CD14-positive monocyte (primary cell): ENCODE data around the gene HIGD1C. TPM values are rescaled to one million over a fixed set of nuclear protein-coding genes. Genes with fewer than 3 reads are reported as not detected.

Experiments used
- DNase-seq, 3 donors: peaks; one replicate each; pipeline ENCODE4 v3.0.0-alpha.2; 2011 to 2022
- H2AFZ ChIP-seq: 2 replicates; pipeline ENCODE4 v1.6.0; 2012; ENCODE audit warnings: mild to moderate bottlenecking, low read depth, low read length, inconsistent platforms; ENCODE audit not compliant: insufficient read depth, poor library complexity, severe bottlenecking
- H3K27ac ChIP-seq, 2 donors: 1 replicate in 1 of 2; 2 replicates in 1 of 2; pipeline ENCODE4 v1.5.1; 2012 to 2013; ENCODE audit warnings: low read length in 2 of 2, control low read depth in 1 of 2, inconsistent platforms in 1 of 2, low read depth in 1 of 2, mild to moderate bottlenecking in 1 of 2
- H3K27me3 ChIP-seq, 2 donors: one replicate each; pipeline versions ENCODE4 v1.6.0 to v1.6.1; 2011 to 2013; ENCODE audit warnings: low read length in 2 of 2; ENCODE audit not compliant: control insufficient read depth in 2 of 2, insufficient read depth in 2 of 2
- H3K36me3 ChIP-seq, 2 donors: replicated peaks in 1 of 2; 1 replicate in 1 of 2; 2 replicates in 1 of 2; pipeline versions ENCODE4 v1.5.1 to v1.6.1; 2012 to 2013; ENCODE audit warnings: low read length in 2 of 2, control low read depth in 1 of 2, inconsistent platforms in 1 of 2, mild to moderate bottlenecking in 1 of 2; ENCODE audit not compliant: insufficient read depth in 2 of 2, control insufficient read depth in 1 of 2
- H3K4me1 ChIP-seq, 2 donors: 1 replicate in 1 of 2; 2 replicates in 1 of 2; pipeline versions ENCODE4 v1.5.1 to v1.6.1; 2012 to 2013; ENCODE audit warnings: low read length in 2 of 2, control low read depth in 1 of 2, inconsistent platforms in 1 of 2, mild to moderate bottlenecking in 1 of 2, moderate library complexity in 1 of 2; ENCODE audit not compliant: insufficient read depth in 2 of 2, control insufficient read depth in 1 of 2
- H3K4me2 ChIP-seq: replicated peaks from 2 replicates; pipeline ENCODE3; 2012; ENCODE audit warnings: low read length, moderate library complexity, mild to moderate bottlenecking; ENCODE audit not compliant: poor library complexity, severe bottlenecking; ENCODE audit errors: extremely low read depth
- H3K4me3 ChIP-seq, 3 experiments: fragments of 200-600 bp in 1 of 3; sonication (generic) in 1 of 3; replicated peaks in 1 of 3; 1 replicate in 2 of 3; 2 replicates in 1 of 3; pipeline ENCODE4 v1.5.1; 2011 to 2013; ENCODE audit warnings: low read length in 3 of 3, mild to moderate bottlenecking in 3 of 3, control low read depth in 2 of 3, low read depth in 2 of 3, inconsistent platforms in 1 of 3, moderate library complexity in 1 of 3
- H3K79me2 ChIP-seq: 2 replicates; pipeline ENCODE4 v1.6.0; 2012; ENCODE audit warnings: mild to moderate bottlenecking, control low read depth, inconsistent platforms, low read length, moderate library complexity; ENCODE audit not compliant: insufficient read depth
- H3K9ac ChIP-seq: 2 replicates; pipeline ENCODE4 v1.6.0; 2017; ENCODE audit warnings: low read length, mild to moderate bottlenecking; ENCODE audit not compliant: insufficient read depth, poor library complexity, severe bottlenecking
- H3K9me3 ChIP-seq, 2 donors: replicated peaks in 1 of 2; 1 replicate in 1 of 2; 2 replicates in 1 of 2; pipeline versions ENCODE4 v1.5.1 to v1.6.1; 2012 to 2013; ENCODE audit warnings: low read length in 2 of 2, control low read depth in 1 of 2; ENCODE audit not compliant: control insufficient read depth in 1 of 2, insufficient read depth in 1 of 2
- H4K20me1 ChIP-seq: 2 replicates; pipeline ENCODE4 v1.6.0; 2012; ENCODE audit warnings: mild to moderate bottlenecking, low read length, control low read depth, moderate library complexity; ENCODE audit not compliant: insufficient read depth
- H3K27ac Mint-ChIP-seq, 7 donors: one replicate each; pipeline ENCODE4 v1.8.0; 2020; ENCODE audit warnings: mild to moderate bottlenecking in 7 of 7, mixed read lengths in 7 of 7, moderate library complexity in 6 of 7, inconsistent platforms in 2 of 7
- H3K27me3 Mint-ChIP-seq, 3 donors: one replicate each; pipeline ENCODE4 v1.8.0; 2021 to 2022; ENCODE audit warnings: low read depth in 3 of 3, mild to moderate bottlenecking in 3 of 3, mixed read lengths in 3 of 3, moderate library complexity in 3 of 3, inconsistent platforms in 1 of 3
- H3K36me3 Mint-ChIP-seq, 2 donors: one replicate each; pipeline ENCODE4 v1.8.0; 2020; ENCODE audit warnings: mixed read lengths in 2 of 2, inconsistent platforms in 1 of 2, mild to moderate bottlenecking in 1 of 2
- H3K4me1 Mint-ChIP-seq: one replicate; pipeline ENCODE4 v1.8.0; 2020; ENCODE audit warnings: mild to moderate bottlenecking, mixed read lengths
- H3K4me3 Mint-ChIP-seq, 2 donors: one replicate each; pipeline ENCODE4 v1.8.0; 2020; ENCODE audit warnings: mild to moderate bottlenecking in 2 of 2, mixed read lengths in 2 of 2, moderate library complexity in 1 of 2
- H3K9me3 Mint-ChIP-seq, 7 donors: one replicate each; pipeline ENCODE4 v1.8.0; 2020 to 2022; ENCODE audit warnings: mixed read lengths in 7 of 7, mild to moderate bottlenecking in 6 of 7, moderate library complexity in 6 of 7, inconsistent platforms in 2 of 7
- CTCF ChIP-seq: fragments of 200-600 bp; IDR thresholded peaks from one replicate; pipeline ENCODE4 v1.8.0; 2022; ENCODE audit warnings: antibody characterized with exemption, mild to moderate bottlenecking
- WGBS: methylation state at CpG from one replicate; pipeline ENCODE4 v1.1.5; 2013; ENCODE audit warnings: missing lambda C conversion rate; ENCODE audit not compliant: insufficient coverage; 5-methylcytosine and 5-hydroxymethylcytosine counted together
- intact Hi-C, 2 donors: fragments of 100-400 bp; cut with micrococcal nuclease; formaldehyde crosslinking; loops; one replicate each; pipeline versions ENCODE4 v1.15.0 to v1.15.1; 2023
- polyA plus RNA-seq, 3 donors: library from polyadenylated mRNA; depleted of rRNA in 1 of 3; unstranded in 2 of 3; stranded (reverse) in 1 of 3; fragments of 300-500 nt in 2 of 3; fragments of >200 nt in 1 of 3; fragmentation: Illumina TruSeq in 2 of 3; gene quantifications; 1 replicate in 2 of 3; 2 replicates in 1 of 3; pipeline ENCODE4 v1.2.3, GENCODE V29; 2012 to 2021

The HIGD1C gene
- polyA plus RNA-seq, 3 donors = not detected

DNA sequence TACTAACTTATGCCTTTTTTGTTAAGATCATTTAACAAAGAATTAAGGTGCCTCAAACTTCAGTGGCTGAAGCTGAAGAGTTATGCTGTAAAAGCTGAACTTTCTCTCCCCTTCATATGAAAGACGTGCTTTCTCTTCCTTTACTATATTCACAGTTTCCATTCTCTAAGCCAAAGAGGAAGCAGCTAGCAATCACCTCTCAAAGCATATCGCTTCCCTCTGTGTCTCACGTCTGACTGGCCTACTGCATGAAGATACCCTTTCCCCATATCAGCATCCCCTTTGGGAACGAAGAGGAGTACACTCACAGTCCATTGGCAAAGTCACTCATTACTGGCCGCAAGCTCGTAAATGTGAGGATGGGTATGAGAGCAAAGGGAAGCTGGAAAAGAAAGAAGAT, 38.9 kb downstream of the HIGD1C start:
- Histone ChIP-seq H3K36me3 (peaks cover 74 to 98% of the 10 kb centered on the region in 2 donors), H3K27ac (no peak overlapping the region), H3K27me3 (no peaks in the 10 kb centered on the region), H4K20me1 (no peaks in the 10 kb centered on the region), H3K9ac (no peak overlapping the region), H3K79me2 (no peaks in the 10 kb centered on the region), H3K4me2 (no peak overlapping the region), H3K4me3 (no peak overlapping the region), H3K9me3 (no peaks in the 10 kb centered on the region), H3K4me1 (no peaks in the 10 kb centered on the region), H2AFZ (no peak overlapping the region)
- Mint-ChIP-seq H3K36me3 (peaks cover 67 to 90% of the 10 kb centered on the region in 2 donors), H3K27me3 (peaks cover 0 to 3% (median 0%) of the 10 kb centered on the region in 3 donors), H3K27ac (no peak overlapping the region), H3K4me1 (no peaks in the 10 kb centered on the region), H3K9me3 (no peaks in the 10 kb centered on the region), H3K4me3 (no peak overlapping the region)
- WGBS = 33% methylated on average over 1 of the region's 6 CpGs
- intact Hi-C loops = no loop called here
- TF ChIP-seq CTCF = no peak
- DNase-seq = no peak

GRCh38 chr12:50992819-50993218, 40.5 kb downstream of the HIGD1C start:
- no peaks in the 10 kb centered on the region for H3K9me3 Mint-ChIP-seq
- no peak for DNase-seq
- no peak overlapping the region for H3K4me3 ChIP-seq
- peak overlapping the region in 1 of 7 donors; percentile 43 for H3K27ac Mint-ChIP-seq
- no peaks in the 10 kb centered on the region for H3K27me3 ChIP-seq
- no peak for TF ChIP-seq CTCF
- H3K36me3 Mint-ChIP-seq = peaks cover 74 to 94% of the 10 kb centered on the region in 2 donors
- H3K9me3 ChIP-seq = no peaks in the 10 kb centered on the region
- no peak overlapping the region for H3K27ac ChIP-seq
- H2AFZ ChIP-seq = no peak overlapping the region
- intact Hi-C loops = no loop called here
- peaks cover 0 to 3% (median 0%) of the 10 kb centered on the region in 3 donors for H3K27me3 Mint-ChIP-seq
- H3K9ac ChIP-seq = no peak overlapping the region
- no peaks in the 10 kb centered on the region for H3K79me2 ChIP-seq
- H3K4me1 Mint-ChIP-seq = no peaks in the 10 kb centered on the region
- H3K4me1 ChIP-seq = no peaks in the 10 kb centered on the region
- H3K4me3 Mint-ChIP-seq = no peak overlapping the region
- H3K36me3 ChIP-seq = peaks cover 79 to 98% of the 10 kb centered on the region in 2 donors
- no peak overlapping the region for H3K4me2 ChIP-seq
- no peaks in the 10 kb centered on the region for H4K20me1 ChIP-seq
- 0% methylated on average over 1 of the region's 2 CpGs for WGBS
